Activated CD8-positive, alpha-beta memory T cell treated with anti-CD3 and anti-CD28 coated beads for 4 hours (primary cell): Measurements from ENCODE around the gene UBE2J2.
"Not testable (repeated sequence)": the region's sequence is repeated elsewhere in the genome, so short reads cannot be mapped to it uniquely, and the experiment has no call there.

Experiments used
- DNase-seq, 2 donors: peaks; one replicate each; pipeline ENCODE4 v3.0.0-alpha.2; 2020; ENCODE audit warnings: low read depth in 2 of 2

The UBE2J2 gene

DNA sequence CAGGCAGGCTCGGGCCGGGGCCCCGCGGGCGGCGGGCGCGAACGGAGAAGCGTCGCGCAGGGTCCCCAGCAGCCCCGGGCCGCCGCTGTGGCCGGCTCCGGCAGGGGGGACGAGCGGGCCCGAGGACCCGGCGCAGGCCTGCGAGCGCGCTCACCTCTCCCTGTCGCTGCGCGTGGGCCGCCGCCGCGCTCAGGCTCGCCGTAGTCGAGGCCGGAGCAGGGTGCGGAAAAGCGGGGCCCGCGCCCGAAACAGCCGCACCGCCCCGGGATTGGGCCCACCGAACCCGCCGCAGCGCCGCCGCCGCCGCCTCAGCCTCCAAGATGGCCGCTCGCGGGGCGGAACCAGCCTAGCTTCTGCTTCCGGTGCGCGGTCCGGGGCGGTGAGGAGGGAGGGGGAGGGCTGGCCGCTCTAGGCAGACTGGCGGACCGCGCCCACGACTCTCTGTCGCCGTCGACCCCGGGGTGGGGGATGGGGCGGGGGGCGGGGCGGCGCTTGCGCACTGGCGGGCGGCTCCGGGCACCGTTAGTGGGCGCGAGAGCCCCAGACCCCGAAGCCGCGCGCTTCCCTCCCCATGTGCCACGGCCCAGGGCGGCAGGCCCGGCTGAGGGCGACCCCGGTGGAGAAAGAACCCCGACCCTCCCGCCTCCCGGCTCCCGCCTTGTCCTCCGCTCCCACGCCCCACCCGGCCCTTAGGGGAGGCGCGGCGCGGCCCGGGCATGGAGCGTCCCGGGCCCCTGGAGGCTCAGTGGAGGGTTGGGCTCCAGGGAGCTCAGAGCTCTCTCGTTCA is at the start of gene UBE2J2:
Gene UBE2J2, minus strand, starts transcription at position 343 of the 787 bp plus-strand sequence. CDS start 5,862 bp downstream, outside the sequence.
- peak; percentile 85 for DNase-seq

DNA sequence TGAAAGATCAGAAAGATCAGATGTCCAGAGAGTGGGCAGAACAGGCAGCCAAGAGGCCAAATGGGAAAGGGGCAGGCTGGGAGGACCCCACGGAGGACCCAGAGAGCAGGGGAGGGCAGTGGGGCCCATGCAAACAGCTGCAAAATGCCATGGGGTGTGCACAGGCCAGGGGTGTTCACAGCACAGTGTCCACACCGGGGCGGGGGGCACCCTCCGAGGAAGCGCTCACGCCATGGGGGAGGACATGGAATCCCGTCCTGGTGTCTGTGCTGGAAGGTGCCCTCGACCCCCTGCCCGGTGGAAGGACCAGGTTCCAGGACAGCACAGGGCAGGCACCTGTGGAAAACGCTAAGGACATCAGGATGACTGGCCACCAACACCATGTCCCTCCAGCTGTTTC is 49.3 kb upstream of the UBE2J2 start:
- no peak for DNase-seq

GRCh38 chr1:1322418-1322817 is 48.8 kb upstream of the UBE2J2 start:
- no peak for DNase-seq

DNA sequence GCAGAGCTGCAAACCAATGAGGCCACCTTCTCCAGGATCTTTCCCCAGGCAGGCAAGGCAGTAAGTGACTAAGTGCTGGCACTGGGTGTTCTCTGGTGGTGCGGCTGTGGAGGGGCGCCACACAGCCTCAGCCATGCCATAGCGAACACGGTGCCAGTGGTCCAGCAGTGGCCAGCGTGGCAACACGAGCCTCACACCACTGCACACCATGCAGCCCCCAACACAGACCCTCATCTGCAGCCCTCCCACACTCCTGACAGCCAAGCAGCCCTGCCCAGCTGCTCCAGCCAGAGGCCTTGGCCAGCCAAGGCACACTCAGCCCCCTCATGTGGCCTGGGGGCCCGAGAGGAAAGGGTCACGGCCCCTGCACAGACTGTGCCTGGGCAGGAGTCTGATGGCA is 47.8 kb upstream of the UBE2J2 start:
- DNase-seq = no peak

- no peak for DNase-seq
Measured at GRCh38 chr1:1320666-1321448, 47.2 kb upstream of the UBE2J2 start.

DNA sequence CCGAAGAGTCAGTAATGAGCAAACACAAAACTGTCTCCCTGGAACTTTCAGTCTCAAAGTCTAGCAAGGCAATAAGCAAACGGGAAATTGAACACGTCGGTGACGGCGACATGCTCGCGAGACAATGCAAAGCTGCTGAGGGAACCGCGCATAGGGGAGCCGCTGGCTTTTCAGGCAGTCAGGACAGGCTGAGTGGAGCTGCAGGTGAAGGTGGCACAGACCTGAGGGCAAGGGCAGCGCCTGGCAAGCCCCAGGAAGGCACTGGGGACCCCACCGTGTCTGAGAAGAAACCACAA is 45.9 kb upstream of the UBE2J2 start:
- DNase-seq = no peak

DNA sequence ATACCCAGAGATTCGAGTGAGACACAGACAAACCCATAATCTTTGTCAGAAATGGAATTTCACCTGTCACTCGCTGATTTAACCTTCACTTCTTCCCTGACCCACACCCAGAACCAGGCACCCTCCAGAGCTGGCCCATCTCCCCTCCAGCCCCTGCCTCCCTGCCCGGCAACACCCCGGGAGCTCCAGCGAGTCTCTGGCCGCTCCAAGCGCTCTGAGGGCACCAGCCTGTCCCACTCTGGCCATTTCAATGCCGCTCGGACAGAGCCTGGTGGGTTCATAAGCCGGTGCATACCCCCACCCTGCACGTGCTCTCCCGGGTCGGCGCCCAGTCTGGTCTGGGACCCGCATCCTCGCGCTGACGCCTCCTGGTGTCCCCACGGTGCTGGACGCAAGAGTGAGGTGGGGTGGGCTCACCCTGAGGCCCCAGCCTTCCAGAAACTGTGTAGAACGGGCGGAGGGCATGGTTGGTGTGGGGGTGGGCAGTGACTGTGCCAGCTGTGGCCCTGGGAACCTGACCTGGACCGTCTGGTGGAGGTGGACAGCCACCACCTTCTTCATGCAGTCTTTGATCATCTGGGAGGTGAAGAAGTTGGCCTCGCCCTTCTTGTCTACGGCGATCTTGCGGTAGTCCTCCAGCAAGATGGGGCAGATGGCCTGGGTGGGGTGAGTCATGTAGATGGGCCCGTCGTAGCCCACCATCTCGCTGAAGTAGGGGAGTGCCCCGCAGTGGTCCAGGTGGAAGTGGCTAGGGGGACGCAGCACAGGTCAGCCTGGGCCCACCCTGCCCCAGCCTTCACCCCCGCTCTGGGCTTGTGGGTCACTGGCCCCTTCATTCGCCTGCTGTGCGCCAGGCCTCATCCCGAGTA is 45.4 kb upstream of the UBE2J2 start:
- DNase-seq = no peak

GRCh38 chr1:1318131-1318652 is 44.5 kb upstream of the UBE2J2 start:
- no peak for DNase-seq

GRCh38 chr1:1317420-1317819 is 43.8 kb upstream of the UBE2J2 start:
- no peak for DNase-seq

DNA sequence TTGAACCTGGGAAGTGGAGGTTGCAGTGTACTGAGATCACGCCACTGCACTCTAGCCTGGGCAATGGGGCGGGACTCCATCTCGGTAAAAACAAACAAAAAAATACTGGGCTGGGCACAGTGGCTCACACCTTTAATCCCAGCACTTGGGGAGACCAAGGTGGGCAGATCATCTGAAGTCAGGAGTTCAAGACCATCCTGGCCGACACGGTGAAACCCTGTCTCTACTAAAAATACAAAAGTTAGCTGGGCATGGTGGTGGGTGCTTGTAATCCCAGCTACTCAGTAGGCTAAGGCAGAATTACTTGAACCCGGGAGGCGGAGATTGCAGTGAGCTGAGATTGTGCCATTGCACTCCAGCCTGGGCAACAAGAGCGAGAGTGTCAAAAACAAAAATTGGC is 42.5 kb upstream of the UBE2J2 start:
- not testable (repeated sequence) for DNase-seq

DNA sequence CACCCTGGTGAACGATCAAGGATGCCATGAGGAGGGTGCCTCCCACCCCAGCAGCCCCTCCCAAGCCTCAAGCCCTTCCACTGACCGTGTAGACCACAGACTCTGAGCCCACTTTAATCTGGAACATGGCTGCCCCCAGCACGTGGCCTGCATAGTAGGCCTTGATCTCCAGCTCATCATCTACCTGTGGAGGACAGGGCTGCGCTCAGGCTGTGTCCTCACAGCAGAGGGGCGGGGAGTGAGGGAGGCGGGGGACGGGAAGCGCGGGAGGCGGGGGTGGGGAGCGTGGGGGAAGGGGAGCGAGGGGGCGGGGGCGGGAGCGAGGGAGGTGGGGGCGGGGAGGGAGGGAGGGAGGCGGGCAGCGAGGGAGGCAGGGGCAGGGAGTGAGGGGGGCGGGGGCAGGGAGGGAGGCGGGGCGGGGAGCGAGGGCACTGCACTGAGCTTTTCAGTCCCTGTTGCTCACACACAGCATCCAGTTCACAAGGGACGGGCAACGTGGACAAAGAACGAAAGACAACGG is 41.8 kb upstream of the UBE2J2 start:
- no peak for DNase-seq

GRCh38 chr1:1314678-1315335 is 41.2 kb upstream of the UBE2J2 start:
- DNase-seq = no peak

- DNase-seq = no peak
Measured at GRCh38 chr1:1314237-1314586, 40.6 kb upstream of the UBE2J2 start.

GRCh38 chr1:1313500-1314236 is 40.0 kb upstream of the UBE2J2 start:
- no peak for DNase-seq

- DNase-seq = no peak
Measured at GRCh38 chr1:1312450-1313314, 39.0 kb upstream of the UBE2J2 start.

- no peak for DNase-seq
Measured at GRCh38 chr1:1311107-1312104, 37.8 kb upstream of the UBE2J2 start.

GRCh38 chr1:1310476-1311053 is 36.9 kb upstream of the UBE2J2 start:
- DNase-seq = no peak

DNA sequence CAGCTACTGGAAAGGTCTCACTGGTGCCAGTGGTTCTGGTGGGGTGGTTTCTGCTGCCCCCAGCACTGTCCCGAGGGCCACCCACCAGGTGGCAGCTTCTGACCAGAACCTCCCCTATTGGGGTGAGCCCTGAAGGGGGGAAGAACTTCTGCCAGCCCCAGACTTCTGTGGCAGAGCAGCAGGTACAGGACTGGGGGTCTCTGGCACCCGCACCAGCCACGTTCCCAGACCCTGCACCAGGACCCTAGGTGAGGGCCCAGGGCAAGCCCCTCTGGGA is 36.4 kb upstream of the UBE2J2 start:
- DNase-seq = no peak
